HCT116 (cell line): ENCODE results near the gene FMO5. TPM values are rescaled to one million over a fixed set of nuclear protein-coding genes. Genes with fewer than 3 reads are reported as not detected.

Experiments used
- ATAC-seq: fragments of 200-7000 bp; cut with Tn5 transposase; 2 replicates; pipeline ENCODE4 v1.9.1; 2020; ENCODE audit warnings: mild to moderate bottlenecking, moderate library complexity
- BruUV-seq: library from RNA; stranded (reverse); fragments of 400-500 nt; replicated peaks from 2 replicates; lab custom pipeline; 2021; lab: Mats Ljungman, UMichigan
- CTCF ChIA-PET: fragments of 300-600 bp; sonication (Branson Sonifier 250); formaldehyde crosslinking; loops from one replicate; lab custom pipeline; 2021; ENCODE audit warnings: antibody characterized with exemption; lab: Charles Lee
- POLR2A ChIA-PET: fragments of 300-600, 350-600 bp; sonication (Branson Sonifier 250); formaldehyde crosslinking; loops from one replicate; lab custom pipeline; 2021; ENCODE audit warnings: antibody characterized with exemption; lab: Charles Lee
- RAD21 ChIA-PET, 2 experiments: fragments of 300-600 bp; sonication (Branson Sonifier 250); formaldehyde crosslinking; loops; one replicate each; lab custom pipeline; 2023; ENCODE audit warnings: low total read pairs in 2 of 2; ENCODE audit not compliant: uncharacterized antibody in 2 of 2, unreplicated experiment in 2 of 2, low non-redundant PET in 1 of 2; lab: Charles Lee
- DNase-seq: peaks from one replicate; pipeline ENCODE4 v3.0.0-alpha.2; 2010; ENCODE audit warnings: low read depth, low spot score
- H2AFZ ChIP-seq: fragments of 200-600 bp; shearing (Covaris generic), sonication (generic); 2 replicates; pipeline ENCODE4 v1.6.1; 2017; ENCODE audit warnings: low read depth, mixed run types, mixed read lengths, antibody characterized with exemption, low read length; ENCODE audit not compliant: poor library complexity, severe bottlenecking
- H3K27ac ChIP-seq: 2 replicates; pipeline ENCODE4 v1.5.1; 2012; ENCODE audit warnings: low read depth, low read length
- H3K27me3 ChIP-seq: fragments of 200-600 bp; sonication (generic); 2 replicates; pipeline ENCODE4 v1.6.1; 2016; ENCODE audit warnings: mixed run types, low read length, mixed read lengths; ENCODE audit not compliant: insufficient read depth
- H3K36me3 ChIP-seq, 2 experiments: fragments of 200-500 bp in 1 of 2; fragments of 200-600 bp in 1 of 2; sonication (Bioruptor generic) in 1 of 2; sonication (generic) in 1 of 2; 2 replicates each; pipeline versions ENCODE4 v1.5.1 to v1.6.1; 2014 to 2016; ENCODE audit warnings: low read length in 2 of 2, inconsistent platforms in 1 of 2, mixed read lengths in 1 of 2, mixed run types in 1 of 2; ENCODE audit not compliant: insufficient read depth in 2 of 2, control insufficient read depth in 1 of 2
- H3K4me1 ChIP-seq, 2 experiments: fragments of 200-600 bp in 1 of 2; sonication (generic) in 1 of 2; 2 replicates each; pipeline versions ENCODE4 v1.5.1 to v1.6.1; 2012 to 2017; ENCODE audit warnings: low read length in 2 of 2, inconsistent platforms in 1 of 2, mild to moderate bottlenecking in 1 of 2, mixed read lengths in 1 of 2, mixed run types in 1 of 2, moderate library complexity in 1 of 2; ENCODE audit not compliant: insufficient read depth in 2 of 2, control insufficient read depth in 1 of 2
- H3K4me2 ChIP-seq: fragments of 200-600 bp; sonication (generic); 2 replicates; pipeline ENCODE4 v1.6.1; 2017; ENCODE audit warnings: mixed run types, low read length, mixed read lengths
- H3K4me3 ChIP-seq, 2 experiments: fragments of 200-600 bp in 1 of 2; sonication (generic) in 1 of 2; replicated peaks in 1 of 2; 2 replicates each; pipeline ENCODE4 v1.5.1; 2011 to 2016; ENCODE audit warnings: low read length in 2 of 2, control low read depth in 1 of 2, low read depth in 1 of 2, mild to moderate bottlenecking in 1 of 2, mixed read lengths in 1 of 2, mixed run types in 1 of 2
- H3K79me2 ChIP-seq: fragments of 200-600 bp; sonication (generic); 2 replicates; pipeline ENCODE4 v1.6.1; 2017; ENCODE audit warnings: mild to moderate bottlenecking, mixed run types, low read length, moderate library complexity, mixed read lengths; ENCODE audit not compliant: insufficient read depth
- H3K9ac ChIP-seq: fragments of 200-600 bp; sonication (generic); 2 replicates; pipeline ENCODE4 v1.6.1; 2016; ENCODE audit warnings: low read length, mixed read lengths
- H3K9me2 ChIP-seq: fragments of 200-600 bp; sonication (generic), shearing (Covaris generic); 2 replicates; pipeline ENCODE4 v1.6.1; 2017; ENCODE audit warnings: mixed run types, mild to moderate bottlenecking, moderate library complexity; ENCODE audit not compliant: insufficient read depth
- H3K9me3 ChIP-seq, 2 experiments: fragments of 200-500 bp in 1 of 2; fragments of 200-600 bp in 1 of 2; sonication (Bioruptor generic) in 1 of 2; sonication (generic) in 1 of 2; 2 replicates each; pipeline ENCODE4 v1.6.1; 2014 to 2017; ENCODE audit warnings: low read length in 2 of 2, mixed read lengths in 2 of 2, inconsistent platforms in 1 of 2, low read depth in 1 of 2, mild to moderate bottlenecking in 1 of 2, mixed run types in 1 of 2, moderate library complexity in 1 of 2; ENCODE audit not compliant: control insufficient read depth in 1 of 2, insufficient read depth in 1 of 2
- H4K20me1 ChIP-seq: fragments of 200-600 bp; sonication (generic), shearing (Covaris generic); 2 replicates; pipeline ENCODE4 v1.6.1; 2017; ENCODE audit warnings: mixed run types, mild to moderate bottlenecking, moderate library complexity; ENCODE audit not compliant: insufficient read depth
- CBX3 ChIP-seq: IDR thresholded peaks from 2 replicates; pipeline ENCODE4 v1.6.1; 2012; ENCODE audit warnings: low read depth
- CEBPB ChIP-seq: IDR thresholded peaks from 2 replicates; pipeline ENCODE4 v1.6.1; 2012; ENCODE audit warnings: low read depth
- ELF1 ChIP-seq: IDR thresholded peaks from 2 replicates; pipeline ENCODE4 v1.6.1; 2012; ENCODE audit warnings: low read depth, borderline replicate concordance
- EZH2 ChIP-seq: fragments of 200-600 bp; sonication (generic); IDR thresholded peaks from 2 replicates; pipeline ENCODE4 v1.6.1; 2017; ENCODE audit warnings: antibody characterized with exemption, mixed run types
- FOSL1 ChIP-seq: IDR thresholded peaks from 2 replicates; pipeline ENCODE4 v1.6.1; 2012; ENCODE audit warnings: low read depth
- JUND ChIP-seq: IDR thresholded peaks from 2 replicates; pipeline ENCODE4 v1.6.1; 2012
- POLR2A ChIP-seq: IDR thresholded peaks from 2 replicates; pipeline ENCODE4 v1.7.0; 2011; ENCODE audit warnings: borderline replicate concordance; ENCODE audit not compliant: insufficient read depth, insufficient read length; ENCODE audit errors: extremely low read depth
- POLR2AphosphoS5 ChIP-seq: IDR thresholded peaks from 2 replicates; pipeline ENCODE4 v1.6.1; 2011; ENCODE audit warnings: mild to moderate bottlenecking, low read depth, low read length, moderate library complexity
- RAD21 ChIP-seq: IDR thresholded peaks from 2 replicates; pipeline ENCODE4 v1.6.1; 2012; ENCODE audit warnings: low read depth, mild to moderate bottlenecking
- SIN3A ChIP-seq: IDR thresholded peaks from 2 replicates; pipeline ENCODE4 v1.6.1; 2012; ENCODE audit warnings: low read depth
- SP1 ChIP-seq: IDR thresholded peaks from 2 replicates; pipeline ENCODE4 v1.6.1; 2012; ENCODE audit warnings: low read depth
- SRF ChIP-seq: IDR thresholded peaks from 2 replicates; pipeline ENCODE4 v1.6.1; 2012; ENCODE audit warnings: low read depth
- YY1 ChIP-seq: IDR thresholded peaks from 2 replicates; pipeline ENCODE4 v1.6.1; 2011; ENCODE audit warnings: low read length, low read depth, moderate library complexity, mild to moderate bottlenecking; ENCODE audit not compliant: insufficient replicate concordance; ENCODE audit errors: extremely low read depth
- ZFX ChIP-seq: fragments of 450-650 bp; IDR thresholded peaks from 2 replicates; pipeline ENCODE4 v1.6.1; 2017
- ZNF274 ChIP-seq: fragments of 200-500 bp; sonication (Bioruptor generic); IDR thresholded peaks from 2 replicates; pipeline ENCODE4 v1.6.1; 2014; ENCODE audit warnings: mild to moderate bottlenecking, low read depth, low read length, inconsistent platforms
- intact Hi-C: fragments of 100-400 bp; cut with micrococcal nuclease; formaldehyde crosslinking; loops from 2 replicates; pipeline ENCODE4 v1.10.0; 2022
- total RNA-seq: library from RNA; stranded (reverse); gene quantifications from one replicate; pipeline ENCODE4 v1.2.1, GENCODE V29; 2021; ENCODE audit not compliant: unreplicated experiment
- TF ChIP-seq, protein P1 (sequence below), 3 experiments: fragments of 200-600 bp in 1 of 3; sonication (generic) in 1 of 3; IDR thresholded peaks in 2 of 3; conservative IDR thresholded peaks in 1 of 3; 2 replicates each; pipeline ENCODE4 v1.5.1; 2012 to 2017; ENCODE audit warnings: low read depth in 2 of 3, low read length in 2 of 3, antibody characterized with exemption in 1 of 3, borderline replicate concordance in 1 of 3, control low read depth in 1 of 3, mild to moderate bottlenecking in 1 of 3, mixed read lengths in 1 of 3, mixed run types in 1 of 3, moderate library complexity in 1 of 3; ENCODE audit not compliant: insufficient read depth in 1 of 3
- TF ChIP-seq, protein P2 (sequence below): IDR thresholded peaks from 2 replicates; pipeline ENCODE4 v1.6.1; 2011; ENCODE audit warnings: mild to moderate bottlenecking, low read length, moderate library complexity; ENCODE audit not compliant: insufficient replicate concordance; ENCODE audit errors: extremely low read depth
- TF ChIP-seq, protein P3 (sequence below): IDR thresholded peaks from 2 replicates; pipeline ENCODE4 v1.6.1; 2012
- TF ChIP-seq, protein P4 (sequence below): IDR thresholded peaks from 2 replicates; pipeline ENCODE4 v1.6.1; 2012; ENCODE audit warnings: low read depth
- TF ChIP-seq, protein P5 (sequence below): IDR thresholded peaks from 2 replicates; pipeline ENCODE4 v1.6.1; 2012

The FMO5 gene
- total RNA-seq, 1 experiment from 2014 or later, result 0.27 TPM

DNA sequence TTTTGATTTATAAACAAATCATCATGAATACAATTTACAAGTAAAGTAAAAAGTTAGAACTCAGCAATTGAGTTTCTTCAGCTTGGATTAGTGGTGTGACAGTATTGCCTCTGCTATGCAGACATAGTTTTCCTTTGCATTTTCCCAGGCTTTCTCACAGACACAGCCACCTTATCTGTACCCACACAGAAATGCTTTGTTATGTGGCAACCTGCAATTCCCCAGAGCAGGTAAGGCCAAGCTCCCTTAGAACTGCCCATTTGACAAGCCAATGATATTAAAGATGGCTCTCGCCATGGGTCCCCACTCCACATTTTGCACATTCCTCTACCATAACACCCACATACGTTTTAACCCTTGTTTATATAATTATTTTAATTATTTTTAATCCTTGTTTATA lies 14.2 kb downstream of the FMO5 start:
- 0 out of 4 replicates have a peak, but pooled peaks cover 0 to 3% of the 10 kb centered on the region in 2 experiments for H3K4me1 ChIP-seq
- H3K4me2 ChIP-seq, result no peak overlapping the region
- no peak overlapping the region for H2AFZ ChIP-seq
- no peaks in the 10 kb centered on the region for H3K79me2 ChIP-seq
- no peaks in the 10 kb centered on the region for H3K9me3 ChIP-seq
- BruUV-seq, result no TSS peak
- ChIA-PET CTCF (no interaction called here), POLR2A (no interaction called here), RAD21 (no interaction called here)
- H3K36me3 ChIP-seq, result no peaks in the 10 kb centered on the region
- ATAC-seq, result no peak
- H3K27me3 ChIP-seq, result no peaks in the 10 kb centered on the region
- H3K9ac ChIP-seq, result no peak overlapping the region
- no peak for DNase-seq
- intact Hi-C loops, result no loop called here
- TF ChIP-seq ELF1, result no peak
- no peak for TF ChIP-seq POLR2AphosphoS5
- TF ChIP-seq FOSL1, result no peak
- no peak for TF ChIP-seq CBX3
- TF ChIP-seq CEBPB, result no peak
- TF ChIP-seq ZFX, result no peak
- TF ChIP-seq, protein P1, sequence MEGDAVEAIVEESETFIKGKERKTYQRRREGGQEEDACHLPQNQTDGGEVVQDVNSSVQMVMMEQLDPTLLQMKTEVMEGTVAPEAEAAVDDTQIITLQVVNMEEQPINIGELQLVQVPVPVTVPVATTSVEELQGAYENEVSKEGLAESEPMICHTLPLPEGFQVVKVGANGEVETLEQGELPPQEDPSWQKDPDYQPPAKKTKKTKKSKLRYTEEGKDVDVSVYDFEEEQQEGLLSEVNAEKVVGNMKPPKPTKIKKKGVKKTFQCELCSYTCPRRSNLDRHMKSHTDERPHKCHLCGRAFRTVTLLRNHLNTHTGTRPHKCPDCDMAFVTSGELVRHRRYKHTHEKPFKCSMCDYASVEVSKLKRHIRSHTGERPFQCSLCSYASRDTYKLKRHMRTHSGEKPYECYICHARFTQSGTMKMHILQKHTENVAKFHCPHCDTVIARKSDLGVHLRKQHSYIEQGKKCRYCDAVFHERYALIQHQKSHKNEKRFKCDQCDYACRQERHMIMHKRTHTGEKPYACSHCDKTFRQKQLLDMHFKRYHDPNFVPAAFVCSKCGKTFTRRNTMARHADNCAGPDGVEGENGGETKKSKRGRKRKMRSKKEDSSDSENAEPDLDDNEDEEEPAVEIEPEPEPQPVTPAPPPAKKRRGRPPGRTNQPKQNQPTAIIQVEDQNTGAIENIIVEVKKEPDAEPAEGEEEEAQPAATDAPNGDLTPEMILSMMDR (IDR thresholded peaks at IDR 0.05 in 2 of 3, conservative IDR thresholded peaks at IDR 0.05 in 1 of 3; ENCODE audit: borderline replicate concordance in 1 of 3, insufficient read depth in 1 of 3, low read depth in 2 of 3, low read length in 2 of 3), result no peak
- TF ChIP-seq RAD21, result no peak
- TF ChIP-seq ZNF274, result no peak
- TF ChIP-seq, protein P2, sequence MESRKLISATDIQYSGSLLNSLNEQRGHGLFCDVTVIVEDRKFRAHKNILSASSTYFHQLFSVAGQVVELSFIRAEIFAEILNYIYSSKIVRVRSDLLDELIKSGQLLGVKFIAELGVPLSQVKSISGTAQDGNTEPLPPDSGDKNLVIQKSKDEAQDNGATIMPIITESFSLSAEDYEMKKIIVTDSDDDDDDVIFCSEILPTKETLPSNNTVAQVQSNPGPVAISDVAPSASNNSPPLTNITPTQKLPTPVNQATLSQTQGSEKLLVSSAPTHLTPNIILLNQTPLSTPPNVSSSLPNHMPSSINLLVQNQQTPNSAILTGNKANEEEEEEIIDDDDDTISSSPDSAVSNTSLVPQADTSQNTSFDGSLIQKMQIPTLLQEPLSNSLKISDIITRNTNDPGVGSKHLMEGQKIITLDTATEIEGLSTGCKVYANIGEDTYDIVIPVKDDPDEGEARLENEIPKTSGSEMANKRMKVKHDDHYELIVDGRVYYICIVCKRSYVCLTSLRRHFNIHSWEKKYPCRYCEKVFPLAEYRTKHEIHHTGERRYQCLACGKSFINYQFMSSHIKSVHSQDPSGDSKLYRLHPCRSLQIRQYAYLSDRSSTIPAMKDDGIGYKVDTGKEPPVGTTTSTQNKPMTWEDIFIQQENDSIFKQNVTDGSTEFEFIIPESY, result no peak
- TF ChIP-seq, protein P3, sequence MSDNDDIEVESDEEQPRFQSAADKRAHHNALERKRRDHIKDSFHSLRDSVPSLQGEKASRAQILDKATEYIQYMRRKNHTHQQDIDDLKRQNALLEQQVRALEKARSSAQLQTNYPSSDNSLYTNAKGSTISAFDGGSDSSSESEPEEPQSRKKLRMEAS, result no peak
- TF ChIP-seq JUND, result no peak
- TF ChIP-seq, protein P4, sequence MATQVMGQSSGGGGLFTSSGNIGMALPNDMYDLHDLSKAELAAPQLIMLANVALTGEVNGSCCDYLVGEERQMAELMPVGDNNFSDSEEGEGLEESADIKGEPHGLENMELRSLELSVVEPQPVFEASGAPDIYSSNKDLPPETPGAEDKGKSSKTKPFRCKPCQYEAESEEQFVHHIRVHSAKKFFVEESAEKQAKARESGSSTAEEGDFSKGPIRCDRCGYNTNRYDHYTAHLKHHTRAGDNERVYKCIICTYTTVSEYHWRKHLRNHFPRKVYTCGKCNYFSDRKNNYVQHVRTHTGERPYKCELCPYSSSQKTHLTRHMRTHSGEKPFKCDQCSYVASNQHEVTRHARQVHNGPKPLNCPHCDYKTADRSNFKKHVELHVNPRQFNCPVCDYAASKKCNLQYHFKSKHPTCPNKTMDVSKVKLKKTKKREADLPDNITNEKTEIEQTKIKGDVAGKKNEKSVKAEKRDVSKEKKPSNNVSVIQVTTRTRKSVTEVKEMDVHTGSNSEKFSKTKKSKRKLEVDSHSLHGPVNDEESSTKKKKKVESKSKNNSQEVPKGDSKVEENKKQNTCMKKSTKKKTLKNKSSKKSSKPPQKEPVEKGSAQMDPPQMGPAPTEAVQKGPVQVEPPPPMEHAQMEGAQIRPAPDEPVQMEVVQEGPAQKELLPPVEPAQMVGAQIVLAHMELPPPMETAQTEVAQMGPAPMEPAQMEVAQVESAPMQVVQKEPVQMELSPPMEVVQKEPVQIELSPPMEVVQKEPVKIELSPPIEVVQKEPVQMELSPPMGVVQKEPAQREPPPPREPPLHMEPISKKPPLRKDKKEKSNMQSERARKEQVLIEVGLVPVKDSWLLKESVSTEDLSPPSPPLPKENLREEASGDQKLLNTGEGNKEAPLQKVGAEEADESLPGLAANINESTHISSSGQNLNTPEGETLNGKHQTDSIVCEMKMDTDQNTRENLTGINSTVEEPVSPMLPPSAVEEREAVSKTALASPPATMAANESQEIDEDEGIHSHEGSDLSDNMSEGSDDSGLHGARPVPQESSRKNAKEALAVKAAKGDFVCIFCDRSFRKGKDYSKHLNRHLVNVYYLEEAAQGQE, result no peak
- no peak for TF ChIP-seq SIN3A
- no peak for TF ChIP-seq SP1
- TF ChIP-seq, protein P5, sequence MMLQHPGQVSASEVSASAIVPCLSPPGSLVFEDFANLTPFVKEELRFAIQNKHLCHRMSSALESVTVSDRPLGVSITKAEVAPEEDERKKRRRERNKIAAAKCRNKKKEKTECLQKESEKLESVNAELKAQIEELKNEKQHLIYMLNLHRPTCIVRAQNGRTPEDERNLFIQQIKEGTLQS, result no peak
- TF ChIP-seq EZH2, result no peak
- TF ChIP-seq YY1, result no peak
- no peak for TF ChIP-seq SRF
- TF ChIP-seq POLR2A, result no peak
- no peaks in the 10 kb centered on the region for H4K20me1 ChIP-seq
- no peaks in the 10 kb centered on the region for H3K9me2 ChIP-seq
- H3K27ac ChIP-seq, result no peak overlapping the region
- H3K4me3 ChIP-seq, result no peak overlapping the region
